ENCODE data around the gene HAND2. TPM values are rescaled to one million over a fixed set of nuclear protein-coding genes. Genes with fewer than 3 reads are reported as not detected.

Gene HAND2
- total RNA-seq, 2 donors from 2014 or later = not detected

- Mint-ChIP-seq H3K36me3 (ENCODE audit: low read depth) (no peaks in the 10 kb centered on the region), H3K4me3 (no peak overlapping the region), H3K9me3 (peaks cover 1% of the 10 kb centered on the region), H3K27ac (no peak overlapping the region), H3K27me3 (ENCODE audit: insufficient read depth) (peaks cover 97% of the 10 kb centered on the region), H3K4me1 (no peaks in the 10 kb centered on the region)
- Histone ChIP-seq H3K27me3 (ENCODE audit: control insufficient read depth, insufficient read depth, low read length, poor library complexity, severe bottlenecking) (peaks cover 82% of the 10 kb centered on the region), H3K27ac (ENCODE audit: low read depth, low read length) (no peak overlapping the region), H3K9ac (ENCODE audit: extremely low read depth, low read length, poor library complexity, severe bottlenecking) (no peak overlapping the region), H3K9me3 (ENCODE audit: control insufficient read depth, low read length) (no peaks in the 10 kb centered on the region), H3K4me3 (ENCODE audit: low read length) (no peak overlapping the region), H3K36me3 (ENCODE audit: control insufficient read depth, insufficient read depth, low read length) (no peaks in the 10 kb centered on the region), H3K4me1 (ENCODE audit: control insufficient read depth, insufficient read depth, low read length) (no peaks in the 10 kb centered on the region)
- WGBS, 2 experiments (ENCODE audit: insufficient coverage in 1 of 2, insufficient read length in 1 of 2) = 92 to 94% methylated on average over 9 to 21 of the region's 21 CpGs
- no peak for DNase-seq
- TF ChIP-seq, protein P1, sequence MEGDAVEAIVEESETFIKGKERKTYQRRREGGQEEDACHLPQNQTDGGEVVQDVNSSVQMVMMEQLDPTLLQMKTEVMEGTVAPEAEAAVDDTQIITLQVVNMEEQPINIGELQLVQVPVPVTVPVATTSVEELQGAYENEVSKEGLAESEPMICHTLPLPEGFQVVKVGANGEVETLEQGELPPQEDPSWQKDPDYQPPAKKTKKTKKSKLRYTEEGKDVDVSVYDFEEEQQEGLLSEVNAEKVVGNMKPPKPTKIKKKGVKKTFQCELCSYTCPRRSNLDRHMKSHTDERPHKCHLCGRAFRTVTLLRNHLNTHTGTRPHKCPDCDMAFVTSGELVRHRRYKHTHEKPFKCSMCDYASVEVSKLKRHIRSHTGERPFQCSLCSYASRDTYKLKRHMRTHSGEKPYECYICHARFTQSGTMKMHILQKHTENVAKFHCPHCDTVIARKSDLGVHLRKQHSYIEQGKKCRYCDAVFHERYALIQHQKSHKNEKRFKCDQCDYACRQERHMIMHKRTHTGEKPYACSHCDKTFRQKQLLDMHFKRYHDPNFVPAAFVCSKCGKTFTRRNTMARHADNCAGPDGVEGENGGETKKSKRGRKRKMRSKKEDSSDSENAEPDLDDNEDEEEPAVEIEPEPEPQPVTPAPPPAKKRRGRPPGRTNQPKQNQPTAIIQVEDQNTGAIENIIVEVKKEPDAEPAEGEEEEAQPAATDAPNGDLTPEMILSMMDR (conservative IDR thresholded peaks at IDR 0.05) = no peak
These were observed 28.4 kb downstream of the HAND2 start for GRCh38 chr4:173501592-173502150.

DNA sequence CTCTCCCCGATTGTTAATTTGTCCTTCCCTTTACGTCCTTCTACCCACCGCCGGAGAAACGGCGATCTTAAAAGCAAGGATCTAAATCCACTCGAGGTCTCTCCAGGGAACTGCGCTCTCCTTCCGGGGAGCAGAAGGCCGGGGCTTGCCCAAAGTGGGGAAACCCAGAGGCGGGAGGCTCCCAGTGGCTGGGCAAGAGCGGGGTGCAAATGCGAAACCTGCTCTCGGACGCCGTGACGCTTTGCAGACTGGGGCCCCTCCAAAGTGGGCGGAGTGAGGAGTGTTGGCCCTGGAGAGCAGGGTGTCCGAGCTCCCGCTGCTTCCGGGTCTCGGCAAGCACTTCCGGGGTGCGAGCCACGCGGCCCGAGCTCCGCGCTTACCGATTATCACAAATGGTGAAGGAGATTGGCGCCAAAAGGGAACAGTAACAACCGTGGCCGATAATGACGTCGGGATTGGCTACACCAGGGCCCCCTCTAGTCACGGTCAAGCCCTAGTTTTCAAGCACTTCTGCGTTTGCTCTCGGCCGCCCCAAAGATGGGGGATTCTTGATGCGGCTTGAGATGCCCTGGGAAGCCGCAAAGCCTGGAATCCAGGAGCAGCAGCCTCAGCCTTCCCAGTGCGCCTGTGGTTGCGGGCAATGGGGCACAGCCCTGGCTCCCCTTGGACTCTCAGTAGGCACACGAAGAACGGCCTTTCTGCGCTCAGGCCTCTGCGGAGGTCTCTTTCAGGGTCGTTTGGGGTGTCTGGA lies 29.0 kb downstream of the HAND2 start:
- peaks cover 1% of the 10 kb centered on the region for H3K9me3 Mint-ChIP-seq
- peaks cover 97% of the 10 kb centered on the region for H3K27me3 Mint-ChIP-seq (ENCODE audit: insufficient read depth)
- Histone ChIP-seq H3K4me3 (ENCODE audit: low read length) (no peak overlapping the region), H3K9me3 (ENCODE audit: control insufficient read depth, low read length) (no peaks in the 10 kb centered on the region), H3K27me3 (ENCODE audit: control insufficient read depth, insufficient read depth, low read length, poor library complexity, severe bottlenecking) (peaks cover 77% of the 10 kb centered on the region), H3K9ac (ENCODE audit: extremely low read depth, low read length, poor library complexity, severe bottlenecking) (no peak overlapping the region), H3K36me3 (ENCODE audit: control insufficient read depth, insufficient read depth, low read length) (no peaks in the 10 kb centered on the region), H3K27ac (ENCODE audit: low read depth, low read length) (no peak overlapping the region), H3K4me1 (ENCODE audit: control insufficient read depth, insufficient read depth, low read length) (no peaks in the 10 kb centered on the region)
- no peaks in the 10 kb centered on the region for H3K4me1 Mint-ChIP-seq
- H3K27ac Mint-ChIP-seq = no peak overlapping the region
- TF ChIP-seq, protein P1 (conservative IDR thresholded peaks at IDR 0.05) = no peak
- no peaks in the 10 kb centered on the region for H3K36me3 Mint-ChIP-seq (ENCODE audit: low read depth)
- DNase-seq = peak; percentile 55
- WGBS, 2 experiments (ENCODE audit: insufficient coverage in 1 of 2, insufficient read length in 1 of 2) = 91 to 95% methylated on average over 27 to 48 of the region's 48 CpGs
- peak overlapping the region; percentile 18 for H3K4me3 Mint-ChIP-seq

- H3K27me3 Mint-ChIP-seq (ENCODE audit: insufficient read depth) = peaks cover 95% of the 10 kb centered on the region
- no peak overlapping the region for H3K27ac Mint-ChIP-seq
- H3K4me1 ChIP-seq (ENCODE audit: control insufficient read depth, insufficient read depth, low read length) = no peaks in the 10 kb centered on the region
- no peaks in the 10 kb centered on the region for H3K9me3 ChIP-seq (ENCODE audit: control insufficient read depth, low read length)
- H3K27ac ChIP-seq (ENCODE audit: low read depth, low read length) = no peak overlapping the region
- H3K36me3 Mint-ChIP-seq (ENCODE audit: low read depth) = no peaks in the 10 kb centered on the region
- H3K27me3 ChIP-seq (ENCODE audit: control insufficient read depth, insufficient read depth, low read length, poor library complexity, severe bottlenecking) = peaks cover 77% of the 10 kb centered on the region
- no peaks in the 10 kb centered on the region for H3K4me1 Mint-ChIP-seq
- no peaks in the 10 kb centered on the region for H3K36me3 ChIP-seq (ENCODE audit: control insufficient read depth, insufficient read depth, low read length)
- peak; percentile 74 for DNase-seq
- no peak overlapping the region for H3K4me3 Mint-ChIP-seq
- H3K9me3 Mint-ChIP-seq = peaks cover 1% of the 10 kb centered on the region
- no peak overlapping the region for H3K4me3 ChIP-seq (ENCODE audit: low read length)
- no peak overlapping the region for H3K9ac ChIP-seq (ENCODE audit: extremely low read depth, low read length, poor library complexity, severe bottlenecking)
- WGBS, 2 experiments (ENCODE audit: insufficient coverage in 1 of 2, insufficient read length in 1 of 2) = 90 to 96% methylated on average over 23 to 38 of the region's 38 CpGs
- TF ChIP-seq, protein P1 (conservative IDR thresholded peaks at IDR 0.05) = no peak
These were observed 30.1 kb downstream of the HAND2 start for GRCh38 chr4:173499658-173500535.
